Colonic mucosa (tissue), 4 donors: ENCODE measurements around the gene MLLT3. TPM values are rescaled to one million over a fixed set of nuclear protein-coding genes. Genes with fewer than 3 reads are reported as not detected.

ENCODE experiments used
- DNase-seq: peaks from one replicate; pipeline ENCODE4 v3.0.0-alpha.2; 2020
- H3K27ac ChIP-seq: fragments of 200-600 bp; one replicate; pipeline ENCODE4 v1.8.0; 2021
- H3K27me3 ChIP-seq: fragments of 200-600 bp; one replicate; pipeline ENCODE4 v1.8.0; 2021
- H3K36me3 ChIP-seq: fragments of 200-600 bp; one replicate; pipeline ENCODE4 v1.8.0; 2021
- H3K4me1 ChIP-seq: fragments of 200-600 bp; one replicate; pipeline ENCODE4 v1.8.0; 2021; ENCODE audit warnings: mild to moderate bottlenecking
- H3K4me3 ChIP-seq: fragments of 200-600 bp; one replicate; pipeline ENCODE4 v1.8.0; 2021
- H3K9ac ChIP-seq, 2 donors: one replicate each; pipeline ENCODE4 v1.7.0; 2013; ENCODE audit warnings: control low read depth in 2 of 2, low read depth in 2 of 2, low read length in 2 of 2
- H3K9me3 ChIP-seq: fragments of 200-600 bp; one replicate; pipeline ENCODE4 v1.8.0; 2021
- intact Hi-C: fragments of 100-400 bp; cut with DNase I; formaldehyde crosslinking; loops from one replicate; pipeline ENCODE4 v1.14.1; 2022
- total RNA-seq, 2 donors: library from RNA; stranded (reverse); fragmentation: NEBNext Ultra II Directional in 1 of 2; extraction: Animal tissue kit (Norgen Biotek cat#: 25700) in 1 of 2; gene quantifications; one replicate each; pipeline ENCODE4 v1.2.1, GENCODE V29; 2021
- TF ChIP-seq, protein P1 (sequence below): fragments of 200-600 bp; IDR thresholded peaks from one replicate; pipeline ENCODE4 v1.8.0; 2022; ENCODE audit warnings: antibody characterized with exemption, mild to moderate bottlenecking
- donor health status: healthy.
- donor health status: DM: no; HTN: no; CAD: no.
- donor health status: DM: no; HTN: no; CAD: no.

MLLT3 gene
- total RNA-seq, 2 donors from 2014 or later: 44.6 to 65.2 TPM

DNA sequence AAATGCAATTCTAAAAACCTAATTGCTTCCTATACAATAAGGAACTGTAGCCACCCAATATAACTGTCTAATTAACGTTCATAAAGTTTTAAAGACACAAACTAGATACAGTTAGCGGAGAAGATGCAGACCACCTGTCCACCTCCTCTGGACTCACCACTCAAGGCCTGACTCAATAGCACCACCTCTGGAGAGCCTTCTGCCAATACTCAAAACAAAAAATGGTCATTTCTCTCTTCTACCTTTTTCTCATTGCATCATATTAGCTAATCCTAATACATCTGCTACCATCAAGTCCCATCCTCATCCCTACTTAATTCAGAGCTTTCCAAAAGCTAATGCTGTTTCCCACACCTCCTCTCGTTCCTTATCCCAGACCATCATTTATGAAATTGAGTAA lies 159.9 kb downstream of the MLLT3 start:
- intact Hi-C loops: no loop called here
- no peak overlapping the region for H3K4me3 ChIP-seq
- no peak overlapping the region for H3K9ac ChIP-seq
- H3K36me3 ChIP-seq: no peaks in the 10 kb centered on the region
- no peaks in the 10 kb centered on the region for H3K27me3 ChIP-seq
- TF ChIP-seq, protein P1, sequence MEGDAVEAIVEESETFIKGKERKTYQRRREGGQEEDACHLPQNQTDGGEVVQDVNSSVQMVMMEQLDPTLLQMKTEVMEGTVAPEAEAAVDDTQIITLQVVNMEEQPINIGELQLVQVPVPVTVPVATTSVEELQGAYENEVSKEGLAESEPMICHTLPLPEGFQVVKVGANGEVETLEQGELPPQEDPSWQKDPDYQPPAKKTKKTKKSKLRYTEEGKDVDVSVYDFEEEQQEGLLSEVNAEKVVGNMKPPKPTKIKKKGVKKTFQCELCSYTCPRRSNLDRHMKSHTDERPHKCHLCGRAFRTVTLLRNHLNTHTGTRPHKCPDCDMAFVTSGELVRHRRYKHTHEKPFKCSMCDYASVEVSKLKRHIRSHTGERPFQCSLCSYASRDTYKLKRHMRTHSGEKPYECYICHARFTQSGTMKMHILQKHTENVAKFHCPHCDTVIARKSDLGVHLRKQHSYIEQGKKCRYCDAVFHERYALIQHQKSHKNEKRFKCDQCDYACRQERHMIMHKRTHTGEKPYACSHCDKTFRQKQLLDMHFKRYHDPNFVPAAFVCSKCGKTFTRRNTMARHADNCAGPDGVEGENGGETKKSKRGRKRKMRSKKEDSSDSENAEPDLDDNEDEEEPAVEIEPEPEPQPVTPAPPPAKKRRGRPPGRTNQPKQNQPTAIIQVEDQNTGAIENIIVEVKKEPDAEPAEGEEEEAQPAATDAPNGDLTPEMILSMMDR: no peak
- no peak for DNase-seq
- no peaks in the 10 kb centered on the region for H3K9me3 ChIP-seq
- H3K4me1 ChIP-seq: no peaks in the 10 kb centered on the region
- no peak overlapping the region for H3K27ac ChIP-seq

GRCh38 chr9:20447291-20447690 lies 175.0 kb downstream of the MLLT3 start:
- no peak overlapping the region for H3K9ac ChIP-seq
- no peak overlapping the region for H3K27ac ChIP-seq
- no peak overlapping the region for H3K4me3 ChIP-seq
- H3K36me3 ChIP-seq: no peaks in the 10 kb centered on the region
- intact Hi-C loops: no loop called here
- H3K4me1 ChIP-seq: no peaks in the 10 kb centered on the region
- H3K9me3 ChIP-seq: no peaks in the 10 kb centered on the region
- no peak for DNase-seq
- TF ChIP-seq, protein P1: no peak
- no peaks in the 10 kb centered on the region for H3K27me3 ChIP-seq

- TF ChIP-seq, protein P1: no peak
- no peaks in the 10 kb centered on the region for H3K9me3 ChIP-seq
- H3K27me3 ChIP-seq: no peaks in the 10 kb centered on the region
- intact Hi-C loops: no loop called here
- DNase-seq: no peak
- H3K36me3 ChIP-seq: no peaks in the 10 kb centered on the region
- no peaks in the 10 kb centered on the region for H3K4me1 ChIP-seq
- no peak overlapping the region for H3K27ac ChIP-seq
- no peak overlapping the region for H3K9ac ChIP-seq
- no peak overlapping the region for H3K4me3 ChIP-seq
These were observed 176.1 kb downstream of the MLLT3 start for GRCh38 chr9:20446248-20446647.

- intact Hi-C loops: no loop called here
- Histone ChIP-seq H3K4me3 (no peak overlapping the region), H3K36me3 (no peaks in the 10 kb centered on the region), H3K9me3 (no peaks in the 10 kb centered on the region), H3K27ac (peak overlapping the region; percentile 4), H3K27me3 (no peaks in the 10 kb centered on the region), H3K9ac (no peak overlapping the region), H3K4me1 (no peaks in the 10 kb centered on the region)
- no peak for DNase-seq
- TF ChIP-seq, protein P1: no peak
These were observed 179.6 kb downstream of the MLLT3 start for GRCh38 chr9:20442461-20443319.

GRCh38 chr9:20441711-20442423 lies 180.4 kb downstream of the MLLT3 start:
- intact Hi-C loops: no loop called here
- no peaks in the 10 kb centered on the region for H3K4me1 ChIP-seq
- no peaks in the 10 kb centered on the region for H3K9me3 ChIP-seq
- no peak overlapping the region for H3K4me3 ChIP-seq
- TF ChIP-seq, protein P1: no peak
- no peaks in the 10 kb centered on the region for H3K36me3 ChIP-seq
- no peaks in the 10 kb centered on the region for H3K27me3 ChIP-seq
- no peak for DNase-seq
- H3K9ac ChIP-seq: no peak overlapping the region
- no peak overlapping the region for H3K27ac ChIP-seq
